Measurements from ENCODE around the gene SCN10A.

The SCN10A gene

GRCh38 chr3:38763569-38763968 lies 52.4 kb downstream of the SCN10A start:
- no peak for DNase-seq

DNA sequence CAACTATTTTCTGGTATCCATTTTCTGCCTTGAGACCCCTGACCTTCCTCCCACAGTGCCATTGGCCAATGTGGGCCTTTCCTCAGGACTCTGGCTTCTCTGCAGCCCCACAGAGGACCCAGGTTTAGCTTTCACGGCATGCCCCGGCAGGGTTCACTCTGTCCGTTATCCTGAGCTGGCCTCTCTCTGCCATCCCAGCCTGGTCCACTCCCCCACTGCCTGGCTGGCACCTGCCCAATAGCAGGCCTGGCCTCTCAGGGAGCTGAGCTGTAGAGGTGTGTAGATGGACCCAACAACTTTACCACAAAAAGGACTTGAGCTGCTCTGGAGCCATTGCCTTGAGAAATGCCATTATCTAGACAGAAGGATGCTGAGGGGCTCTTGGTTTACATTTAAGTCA lies 57.5 kb downstream of the SCN10A start:
- no peak for DNase-seq

DNA sequence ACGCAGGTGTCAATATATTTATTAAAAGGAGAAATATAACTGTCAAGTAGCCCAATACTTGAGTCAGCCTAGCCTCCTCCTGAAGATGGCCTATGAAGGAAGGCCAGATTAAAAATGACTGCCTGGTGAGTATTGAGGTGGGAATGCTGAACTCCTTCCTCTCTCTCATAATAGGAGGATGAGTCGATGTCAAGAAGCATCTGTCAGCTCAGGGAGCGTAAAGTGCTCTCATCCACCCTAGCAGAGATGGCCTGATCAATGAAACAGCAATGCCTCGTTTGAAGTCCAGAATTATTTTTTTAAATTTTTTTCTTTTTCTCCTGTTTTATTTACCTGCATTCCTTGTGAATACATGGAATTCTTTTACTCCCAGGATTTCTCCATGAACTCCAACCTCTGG lies 58.3 kb downstream of the SCN10A start:
- DNase-seq: no peak

- DNase-seq: no peak
Observed at GRCh38 chr3:38756892-38757291, 59.1 kb downstream of the SCN10A start.

GRCh38 chr3:38755130-38755529 lies 60.9 kb downstream of the SCN10A start:
- no peak for DNase-seq

DNA sequence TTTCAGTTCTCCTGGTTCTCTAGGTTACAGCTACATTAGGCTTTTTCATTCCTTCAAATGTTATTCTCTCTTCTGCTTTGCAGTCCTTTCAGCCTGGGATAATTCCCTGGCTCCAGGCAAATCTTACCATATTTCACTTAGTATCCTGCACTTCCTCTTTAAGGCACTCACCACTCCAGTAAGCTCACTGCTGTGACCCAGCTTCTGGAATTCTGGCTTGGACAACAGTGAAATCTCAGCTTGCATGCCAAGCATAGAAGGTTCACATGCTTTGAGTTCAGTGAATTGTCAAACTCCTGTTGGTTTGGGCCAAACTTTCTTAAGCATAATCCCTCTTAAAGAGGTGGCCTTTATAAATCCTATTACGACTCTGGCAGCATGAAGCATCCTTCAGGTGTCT lies 69.4 kb downstream of the SCN10A start:
- DNase-seq: no peak

GRCh38 chr3:38743043-38743442 lies 73.0 kb downstream of the SCN10A start:
- DNase-seq: no peak

GRCh38 chr3:38742550-38742949 lies 73.5 kb downstream of the SCN10A start:
- DNase-seq: no peak

DNA sequence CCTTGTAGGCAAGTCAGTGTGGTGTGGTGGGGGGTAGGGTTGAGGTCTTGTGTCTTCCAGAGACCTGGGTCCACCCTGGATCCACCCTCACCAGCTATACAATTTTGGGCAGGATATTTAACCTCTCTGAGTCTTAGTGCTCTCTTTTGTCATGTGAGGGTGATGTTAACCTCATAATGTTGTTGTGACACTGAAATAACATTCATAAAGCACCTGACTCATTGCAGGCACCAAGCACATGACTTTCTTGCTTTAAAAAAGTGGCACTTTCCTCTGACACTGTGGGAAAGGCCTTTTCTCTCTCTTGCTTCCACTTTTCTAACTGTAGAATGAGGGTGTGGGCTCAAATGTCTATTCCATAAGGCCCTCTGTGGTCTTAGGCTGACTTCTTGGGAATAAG lies 75.5 kb downstream of the SCN10A start:
- DNase-seq: no peak

DNA sequence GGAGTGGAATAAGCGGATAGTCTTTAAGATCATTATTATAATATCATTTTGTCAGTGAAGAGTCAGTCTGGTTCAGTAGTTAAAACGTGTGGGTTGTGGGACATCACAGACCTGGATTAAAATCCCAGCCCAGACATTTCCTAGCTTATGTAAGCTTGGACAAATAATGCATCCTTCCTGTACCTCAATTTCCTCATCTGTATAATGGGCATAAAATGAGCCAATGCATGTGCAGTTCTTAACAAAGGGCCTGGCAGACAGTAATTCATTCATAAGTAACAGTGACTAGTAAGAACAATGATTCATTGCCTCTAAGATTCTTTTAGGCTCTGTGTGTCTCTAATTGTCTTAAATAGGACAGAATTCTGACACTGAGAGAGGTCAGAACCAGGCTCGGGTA lies 76.1 kb downstream of the SCN10A start:
- DNase-seq: no peak

DNA sequence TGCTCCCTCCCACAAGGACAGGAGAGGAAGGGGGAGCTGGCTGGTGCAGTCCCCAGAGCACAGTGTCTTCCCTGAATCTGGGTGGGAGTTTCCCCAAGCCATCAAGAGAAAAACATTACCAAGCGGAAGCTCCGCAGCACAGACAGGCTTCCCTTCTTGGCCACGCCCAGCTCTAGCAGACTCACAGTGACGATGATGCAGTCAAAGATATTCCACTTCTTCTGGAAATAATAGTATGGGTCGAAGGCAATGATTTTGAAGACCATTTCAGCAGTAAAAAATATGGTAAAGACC lies 76.7 kb downstream of the SCN10A start:
- no peak for DNase-seq

DNA sequence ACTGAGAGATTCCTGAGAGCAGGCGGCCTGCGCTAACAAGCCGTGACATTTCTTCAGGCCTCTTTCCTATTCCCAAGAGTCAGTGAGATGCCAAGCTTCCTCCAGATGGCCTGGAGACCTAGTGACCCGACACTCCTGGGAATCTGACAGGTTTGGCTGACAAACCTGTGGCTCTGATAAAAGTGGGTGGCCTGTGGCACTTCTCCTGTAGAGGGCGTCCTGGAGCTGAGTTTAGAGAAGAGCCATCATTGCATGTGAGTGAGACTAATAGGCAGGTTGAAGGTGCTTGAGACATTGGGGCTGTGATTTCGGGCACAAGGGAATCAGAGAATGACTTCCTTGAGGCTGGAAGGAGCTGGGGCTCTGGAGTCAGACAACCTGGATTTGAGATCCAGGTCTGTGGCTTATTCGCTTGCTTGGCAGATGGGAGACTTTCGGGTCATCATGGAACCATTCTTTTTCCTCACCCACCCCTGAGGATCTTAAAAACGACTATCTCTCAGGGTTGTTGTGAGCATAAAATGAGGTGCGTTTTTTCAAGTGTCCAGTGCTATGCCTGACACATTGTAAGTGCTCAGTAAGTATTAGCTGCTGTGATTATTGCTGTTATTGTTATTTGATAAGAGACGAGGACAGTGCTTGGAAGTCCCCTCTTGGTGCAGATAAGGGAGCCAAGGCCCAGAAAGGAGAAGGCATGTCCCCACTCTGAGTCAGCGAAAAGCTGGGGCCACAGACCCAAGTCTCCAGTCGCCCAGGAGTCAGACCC lies 77.2 kb downstream of the SCN10A start:
- no peak for DNase-seq

GRCh38 chr3:38731522-38731921 lies 84.5 kb downstream of the SCN10A start:
- DNase-seq: no peak

GRCh38 chr3:38730281-38730680 lies 85.7 kb downstream of the SCN10A start:
- DNase-seq: no peak

DNA sequence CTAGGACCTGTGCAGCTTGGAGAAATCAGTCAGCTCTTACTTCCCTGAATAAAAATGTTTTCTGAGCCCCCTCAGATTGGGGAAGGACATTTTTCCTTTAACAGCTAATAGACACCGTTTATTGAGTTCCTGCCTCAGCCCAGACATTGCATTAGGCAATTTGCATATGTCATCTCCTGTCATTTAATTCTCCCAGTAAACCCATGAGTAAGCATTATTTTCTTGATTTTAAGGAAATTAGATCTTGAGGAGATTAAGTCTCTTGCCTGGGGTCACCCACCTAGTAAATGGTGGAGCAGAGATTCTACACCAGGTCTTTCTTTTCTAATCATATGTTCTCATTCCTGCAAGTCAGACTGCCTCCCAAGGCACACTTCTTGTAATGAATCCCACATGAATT lies 88.0 kb downstream of the SCN10A start:
- no peak for DNase-seq

DNA sequence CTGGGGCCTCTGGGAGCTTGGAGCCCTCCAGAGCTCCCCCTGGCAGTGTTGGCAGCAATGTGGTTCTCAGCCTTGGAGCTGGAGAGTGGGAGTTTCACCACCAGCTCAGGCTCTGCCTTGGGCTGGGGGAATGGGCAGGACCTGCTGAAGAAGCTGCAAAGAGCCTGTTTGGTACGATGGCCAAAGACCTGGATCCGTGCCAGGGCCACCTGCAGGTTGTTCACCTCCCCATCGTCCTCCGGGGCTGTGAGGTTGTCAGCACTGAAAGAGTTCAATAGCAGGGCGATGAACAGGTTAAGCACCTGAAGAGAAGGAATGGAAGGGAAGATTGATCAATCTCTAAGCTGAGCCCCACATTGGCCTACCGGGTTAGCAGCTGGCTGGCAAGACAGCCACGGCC lies 89.3 kb downstream of the SCN10A start:
- no peak for DNase-seq

GRCh38 chr3:38725726-38726419 lies 90.1 kb downstream of the SCN10A start:
- DNase-seq: no peak

- DNase-seq: no peak
Observed at GRCh38 chr3:38724392-38724736, 91.7 kb downstream of the SCN10A start.

DNA sequence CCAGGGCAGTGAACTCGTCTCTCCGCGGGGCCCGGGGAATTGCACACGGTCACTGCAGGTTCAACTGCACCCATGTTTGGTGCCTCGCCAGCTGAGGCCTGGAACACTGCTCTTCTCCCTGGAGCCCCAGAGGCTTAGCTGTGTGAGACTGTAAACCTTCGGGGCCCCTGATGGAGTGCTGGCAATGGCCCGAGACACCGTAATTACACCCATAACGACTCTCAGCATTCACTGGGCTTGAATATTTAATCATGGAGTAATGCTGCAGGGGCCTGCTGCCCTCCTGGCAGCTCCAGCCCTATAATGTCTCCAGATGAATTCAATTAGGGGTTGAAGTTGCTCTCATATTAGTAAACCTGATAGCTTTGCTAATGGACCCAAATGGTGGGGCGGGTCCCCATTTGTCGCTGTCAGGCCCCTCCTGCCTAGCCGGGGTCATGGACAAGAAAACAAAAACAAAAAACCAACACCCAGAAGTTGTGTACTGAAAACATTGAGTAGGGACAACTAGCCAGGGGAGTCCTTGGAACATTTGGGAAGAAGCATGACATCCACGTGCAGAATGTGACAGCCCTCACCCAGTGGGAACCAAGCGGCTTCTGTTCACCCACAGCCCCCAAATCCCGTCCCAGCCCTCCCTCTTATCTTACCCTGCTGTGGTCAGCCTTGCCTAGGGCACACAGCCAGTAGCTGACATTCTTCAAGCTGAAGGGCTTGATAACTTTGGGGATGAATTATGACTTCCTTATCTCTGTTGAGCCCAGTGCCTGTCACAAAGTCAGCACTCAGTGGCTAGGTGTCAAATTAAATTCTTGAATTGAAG lies 92.2 kb downstream of the SCN10A start:
- DNase-seq: no peak

DNA sequence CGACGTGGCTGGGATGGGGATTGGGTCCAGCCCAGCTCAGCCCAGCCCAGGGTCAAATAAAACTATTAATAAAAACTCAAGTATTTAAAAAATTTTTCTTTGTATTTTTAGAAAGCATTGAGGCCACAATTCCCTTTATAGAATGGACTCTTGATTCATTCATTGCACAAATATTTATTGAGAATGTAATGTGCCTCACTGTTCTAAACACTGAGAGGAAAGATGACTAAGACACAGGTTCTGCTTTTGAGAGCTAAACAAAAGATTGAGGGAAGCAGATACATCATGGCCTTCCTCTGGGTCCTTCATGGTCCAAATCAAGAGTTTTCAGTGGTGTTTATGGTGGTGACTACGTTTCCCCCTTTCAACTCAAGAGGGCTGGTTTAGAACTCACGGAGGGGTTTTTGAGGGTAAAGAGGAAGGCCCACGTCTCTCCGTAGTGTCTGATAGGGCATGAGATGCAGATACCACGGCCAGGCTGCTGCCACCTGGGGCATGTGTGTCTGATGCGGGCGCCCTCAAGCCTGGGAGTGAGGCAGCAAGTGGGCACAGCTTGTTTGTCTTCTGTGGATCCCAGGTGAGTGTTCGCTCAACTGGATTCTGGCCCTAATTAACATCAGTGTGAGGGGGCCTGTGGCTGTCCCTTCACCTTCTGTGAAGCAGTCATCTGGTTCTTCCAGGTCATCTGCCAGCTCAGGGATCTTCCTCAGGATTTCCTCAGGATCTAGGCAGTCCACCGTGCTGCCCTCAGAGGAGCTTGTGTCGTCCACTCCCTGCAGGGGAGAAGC lies 93.0 kb downstream of the SCN10A start:
- DNase-seq: no peak

DNA sequence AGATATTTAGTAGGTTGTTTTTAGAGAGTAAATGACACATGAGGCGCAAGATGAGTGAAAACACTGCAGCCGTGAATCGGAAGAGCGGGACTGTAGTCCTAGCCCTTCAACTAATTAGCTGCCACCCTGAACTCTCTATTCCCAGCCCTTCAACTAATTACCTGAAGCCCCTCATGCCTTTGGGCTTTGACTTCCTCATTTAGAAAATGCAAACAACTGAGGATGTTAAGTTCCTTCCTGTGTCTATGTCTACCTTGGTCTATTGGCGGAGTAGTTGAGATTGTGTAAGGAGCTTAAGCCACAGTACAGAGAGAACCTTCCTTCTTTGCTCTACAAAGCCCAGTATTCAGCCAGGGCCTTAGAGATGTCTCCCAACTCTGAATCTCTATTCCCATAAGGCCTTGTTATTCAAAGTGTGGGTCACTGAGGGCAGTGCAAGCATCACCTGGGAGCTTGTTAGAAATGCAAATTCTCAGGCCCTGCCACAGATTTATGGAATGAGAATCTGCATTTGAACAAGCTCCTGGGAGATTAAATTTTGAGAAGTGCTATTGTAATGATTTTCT lies 94.7 kb downstream of the SCN10A start:
- no peak for DNase-seq

- DNase-seq: no peak
Observed at GRCh38 chr3:38720465-38720864, 95.6 kb downstream of the SCN10A start.

Data from NCI-H1436 treated with DMSO at 0.1 percent for 48 hours (cell line).